Caco-2 (cell line): Measurements from ENCODE around the gene HNRNPAB. TPM values are rescaled to one million over a fixed set of nuclear protein-coding genes. Genes with fewer than 3 reads are reported as not detected.

Experiments
- BruUV-seq: library from RNA; stranded (reverse); fragments of 400-500 nt; replicated peaks from 2 replicates; lab custom pipeline; 2021; lab: Mats Ljungman, UMichigan
- CTCF ChIA-PET: fragments of 300-600 bp; sonication (Branson Sonifier 250); formaldehyde crosslinking; loops from one replicate; lab custom pipeline; 2022; ENCODE audit warnings: antibody characterized with exemption; lab: Charles Lee
- POLR2A ChIA-PET: fragments of 300-600 bp; sonication (Branson Sonifier 250); formaldehyde crosslinking; loops from one replicate; lab custom pipeline; 2022; ENCODE audit warnings: antibody characterized with exemption; lab: Charles Lee
- DNase-seq, 2 experiments: peaks; one replicate each; pipeline versions ENCODE4 v3.0.0 to v3.0.0-alpha.2; 2020 to 2022
- H3K27me3 ChIP-seq: replicated peaks from 2 replicates; pipeline ENCODE4 v1.6.0; 2011; ENCODE audit warnings: low read length; ENCODE audit not compliant: control insufficient read depth, insufficient read depth
- H3K36me3 ChIP-seq: 2 replicates; pipeline ENCODE4 v1.5.1; 2011; ENCODE audit warnings: low read length; ENCODE audit not compliant: control insufficient read depth, insufficient read depth
- H3K4me1 ChIP-seq: fragments of 250-450 bp; sonication (Bioruptor Pico); 2 replicates; pipeline ENCODE4 v1.5.1; 2020; ENCODE audit warnings: mild to moderate bottlenecking
- H3K4me3 ChIP-seq: 2 replicates; pipeline ENCODE4 v1.5.1; 2011; ENCODE audit warnings: low read depth, mild to moderate bottlenecking, control low read depth, low read length
- H3K9me3 ChIP-seq: fragments of 250-450 bp; sonication (Bioruptor Pico); 2 replicates; pipeline ENCODE4 v1.5.1; 2020; ENCODE audit warnings: mild to moderate bottlenecking, moderate library complexity
- H3K27ac Mint-ChIP-seq: one replicate; pipeline ENCODE4 v1.8.0; 2022; ENCODE audit warnings: mixed read lengths; ENCODE audit not compliant: unreplicated experiment
- H3K27me3 Mint-ChIP-seq: one replicate; pipeline ENCODE4 v1.8.0; 2022; ENCODE audit warnings: mixed read lengths; ENCODE audit not compliant: insufficient read depth, unreplicated experiment
- H3K36me3 Mint-ChIP-seq: one replicate; pipeline ENCODE4 v1.8.0; 2022; ENCODE audit warnings: mild to moderate bottlenecking, mixed read lengths; ENCODE audit not compliant: insufficient read depth, unreplicated experiment
- H3K4me1 Mint-ChIP-seq: one replicate; pipeline ENCODE4 v1.8.0; 2022; ENCODE audit warnings: low read depth, mixed read lengths; ENCODE audit not compliant: unreplicated experiment
- H3K4me3 Mint-ChIP-seq: one replicate; pipeline ENCODE4 v1.8.0; 2022; ENCODE audit warnings: mild to moderate bottlenecking, moderate library complexity, mixed read lengths; ENCODE audit not compliant: unreplicated experiment
- H3K9me3 Mint-ChIP-seq: one replicate; pipeline ENCODE4 v1.8.0; 2022; ENCODE audit warnings: mixed read lengths; ENCODE audit not compliant: unreplicated experiment
- CTCF ChIP-seq, 2 experiments: fragments of 200-600 bp in 1 of 2; IDR thresholded peaks; 1 replicate in 1 of 2; 2 replicates in 1 of 2; pipeline versions ENCODE4 v1.5.1 to v1.8.0; 2011 to 2022; ENCODE audit warnings: antibody characterized with exemption in 1 of 2, control low read depth in 1 of 2, inconsistent platforms in 1 of 2, low read depth in 1 of 2, low read length in 1 of 2, mild to moderate bottlenecking in 1 of 2, moderate library complexity in 1 of 2; ENCODE audit not compliant: insufficient read depth in 1 of 2, severe bottlenecking in 1 of 2, unreplicated experiment in 1 of 2
- intact Hi-C: fragments of 100-400 bp; cut with micrococcal nuclease; formaldehyde crosslinking; loops from one replicate; pipeline ENCODE4 v1.10.0; 2022; ENCODE audit not compliant: unreplicated experiment
- total RNA-seq: library from RNA; stranded (reverse); gene quantifications from 2 replicates; pipeline ENCODE4 v1.2.3, GENCODE V29; 2022

Gene HNRNPAB
- total RNA-seq, 1 experiment from 2014 or later: 295 TPM

- H3K9me3 ChIP-seq: no peaks in the 10 kb centered on the region
- no peaks in the 10 kb centered on the region for H3K4me1 ChIP-seq
- no peak for TF ChIP-seq CTCF (IDR thresholded peaks at IDR 0.05; ENCODE audit: insufficient read depth in 1 of 2, low read depth in 1 of 2, low read length in 1 of 2, severe bottlenecking in 1 of 2, unreplicated experiment in 1 of 2)
- no peak overlapping the region for H3K4me3 ChIP-seq
- no peaks in the 10 kb centered on the region for H3K27me3 ChIP-seq
- peaks cover 7% of the 10 kb centered on the region for H3K4me1 Mint-ChIP-seq
- peaks cover 98% of the 10 kb centered on the region for H3K36me3 Mint-ChIP-seq
- ChIA-PET POLR2A (interaction anchor here (1.0 to 1.1 kb wide), 2 partner anchors 9 kb away, joined by 3 to 7 read pairs; partner anchors contain the start of gene HNRNPAB), CTCF (interaction anchor here (0.6 kb wide), 1 partner anchor 19 kb away, joined by 3 read pairs; the partner anchor contains the start of gene PHYKPL)
- no TSS peak for BruUV-seq
- DNase-seq: no peak
- no peaks in the 10 kb centered on the region for H3K9me3 Mint-ChIP-seq
- H3K27ac Mint-ChIP-seq: peak overlapping the region; percentile 18
- no peaks in the 10 kb centered on the region for H3K27me3 Mint-ChIP-seq
- no peak overlapping the region for H3K4me3 Mint-ChIP-seq
- intact Hi-C loops: no loop called here
- H3K36me3 ChIP-seq: peaks cover 11% of the 10 kb centered on the region
Measured at GRCh38 chr5:178213003-178213461, 8.7 kb downstream of the HNRNPAB start.

GRCh38 chr5:178213748-178214151, 9.4 kb downstream of the HNRNPAB start:
- POLR2A ChIA-PET: interaction anchor here (1.1 kb wide), 1 partner anchor 9 kb away, joined by 7 read pairs; the partner anchor contains the start of gene HNRNPAB
- Mint-ChIP-seq H3K9me3 (no peaks in the 10 kb centered on the region), H3K27me3 (no peaks in the 10 kb centered on the region), H3K36me3 (peaks cover 98% of the 10 kb centered on the region), H3K27ac (peak overlapping the region; percentile 18), H3K4me3 (no peak overlapping the region), H3K4me1 (peaks cover 7% of the 10 kb centered on the region)
- no peak for DNase-seq
- H3K27me3 ChIP-seq: no peaks in the 10 kb centered on the region
- TF ChIP-seq CTCF (IDR thresholded peaks at IDR 0.05; ENCODE audit: insufficient read depth in 1 of 2, low read depth in 1 of 2, low read length in 1 of 2, severe bottlenecking in 1 of 2, unreplicated experiment in 1 of 2): no peak
- no peaks in the 10 kb centered on the region for H3K9me3 ChIP-seq
- no peak overlapping the region for H3K4me3 ChIP-seq
- intact Hi-C loops: no loop called here
- H3K4me1 ChIP-seq: no peaks in the 10 kb centered on the region
- no TSS peak for BruUV-seq
- CTCF ChIA-PET: interaction anchor here (0.6 kb wide), 1 partner anchor 19 kb away, joined by 3 read pairs; the partner anchor contains the start of gene PHYKPL
- H3K36me3 ChIP-seq: peaks cover 11% of the 10 kb centered on the region

GRCh38 chr5:178214160-178214803, 9.9 kb downstream of the HNRNPAB start:
- TF ChIP-seq CTCF (IDR thresholded peaks at IDR 0.05; ENCODE audit: insufficient read depth in 1 of 2, low read depth in 1 of 2, low read length in 1 of 2, severe bottlenecking in 1 of 2, unreplicated experiment in 1 of 2): no peak
- intact Hi-C loops: no loop called here
- Mint-ChIP-seq H3K27ac (peak overlapping the region; percentile 24), H3K9me3 (no peaks in the 10 kb centered on the region), H3K4me3 (no peak overlapping the region), H3K36me3 (peaks cover 98% of the 10 kb centered on the region), H3K27me3 (no peaks in the 10 kb centered on the region), H3K4me1 (peaks cover 7% of the 10 kb centered on the region)
- H3K36me3 ChIP-seq: peaks cover 8% of the 10 kb centered on the region
- BruUV-seq: no TSS peak
- no peaks in the 10 kb centered on the region for H3K9me3 ChIP-seq
- H3K4me1 ChIP-seq: no peaks in the 10 kb centered on the region
- no peak overlapping the region for H3K4me3 ChIP-seq
- ChIA-PET POLR2A (interaction anchor here (1.1 kb wide), 1 partner anchor 10 kb away, joined by 7 read pairs; the partner anchor contains the start of gene HNRNPAB), CTCF (no interaction called here)
- DNase-seq: no peak
- no peaks in the 10 kb centered on the region for H3K27me3 ChIP-seq
